ENCODE results near the gene IFNAR1.
A peak's percentile ranks its signal among the peaks of the same experiment; 100 is the strongest.

IFNAR1 gene

DNA sequence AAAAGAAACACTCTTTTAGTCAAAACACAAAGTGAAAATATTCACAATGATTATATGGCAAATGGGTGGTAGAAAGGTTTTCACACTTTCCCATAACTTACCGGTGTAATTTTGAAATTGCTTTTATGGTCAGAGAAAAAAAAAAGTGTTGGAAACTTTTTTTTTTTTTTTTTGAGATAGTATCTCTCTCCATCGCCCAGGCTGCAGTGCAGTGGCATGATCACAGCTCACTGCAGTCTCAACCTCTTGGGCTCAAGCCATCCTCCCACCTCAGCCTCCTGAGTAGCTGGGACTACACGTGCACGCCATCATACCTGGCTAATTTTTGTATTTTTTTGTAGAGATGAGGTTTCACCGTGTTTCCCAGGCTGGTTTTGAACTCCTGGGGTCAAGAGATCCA is 81.7 kb downstream of the IFNAR1 start:
- Histone ChIP-seq H3K9me3 (replicated peaks in 1 of 11) (peaks cover 0 to 10% (median 0%) of the 10 kb centered on the region in 11 experiments; a peak in 6 of 22 replicates), H4K20me1 (peaks cover 58 to 72% (median 63%) of the 10 kb centered on the region in 11 experiments), H3K9ac (peak overlapping the region in 5 of 11 experiments; percentile 98 to 100 (median 99); a peak in 10 of 22 replicates), H3K4me3 (peak overlapping the region in 5 of 10 experiments; percentile 67 to 99 (median 93); a peak in 9 of 20 replicates), H3K4me1 (peaks cover 37 to 70% (median 59%) of the 10 kb centered on the region in 10 experiments), H3K27ac (peak overlapping the region in 7 of 11 experiments; percentile 96 to 100 (median 99); a peak in 10 of 22 replicates), H3K27me3 (no peaks in the 10 kb centered on the region), H3K36me3 (peaks cover 11 to 76% (median 65%) of the 10 kb centered on the region in 11 experiments), H3K4me2 (peak overlapping the region in 9 of 11 experiments; percentile 16 to 97 (median 94); a peak in 16 of 22 replicates)
- TF ChIP-seq Cebpa-rat (IDR thresholded peaks at IDR 0.05) = no peak

All from BLaER1 treated with 17β-estradiol and CSF1 and Interleukin-3, amounts not matched to agents 10 nM and 100 nM (cell line).